Stromal cell of bone marrow (primary cell): ENCODE results near the gene MAPK1.
"Not testable (repeated sequence)": the region's sequence is repeated elsewhere in the genome, so short reads cannot be mapped to it uniquely, and the experiment has no call there.

Experiments
- DNase-seq: peaks from one replicate; pipeline ENCODE4 v3.0.0-alpha.2; 2012; ENCODE audit warnings: low read depth

Gene MAPK1

GRCh38 chr22:21845558-21846453 is 21.6 kb downstream of the MAPK1 start:
- no peak for DNase-seq

DNA sequence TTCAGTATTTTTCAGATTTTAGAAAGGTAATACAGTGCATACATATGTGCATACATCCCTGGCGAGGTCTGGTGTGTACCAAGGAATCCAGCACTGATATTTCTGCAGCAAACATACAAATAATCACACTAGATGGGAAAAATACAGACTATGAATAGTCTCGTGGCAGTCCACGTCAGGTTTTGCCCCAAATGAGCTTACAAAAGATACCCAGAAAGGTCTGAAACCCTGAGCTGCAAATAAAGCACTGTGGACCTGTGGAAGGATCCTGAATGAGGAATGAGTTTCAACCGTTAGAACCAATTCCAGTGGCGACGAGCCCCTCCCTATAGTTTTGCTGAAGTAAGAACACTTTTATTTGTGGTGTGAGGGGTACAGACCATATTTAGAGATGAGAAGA is 24.5 kb downstream of the MAPK1 start:
- DNase-seq = no peak

DNA sequence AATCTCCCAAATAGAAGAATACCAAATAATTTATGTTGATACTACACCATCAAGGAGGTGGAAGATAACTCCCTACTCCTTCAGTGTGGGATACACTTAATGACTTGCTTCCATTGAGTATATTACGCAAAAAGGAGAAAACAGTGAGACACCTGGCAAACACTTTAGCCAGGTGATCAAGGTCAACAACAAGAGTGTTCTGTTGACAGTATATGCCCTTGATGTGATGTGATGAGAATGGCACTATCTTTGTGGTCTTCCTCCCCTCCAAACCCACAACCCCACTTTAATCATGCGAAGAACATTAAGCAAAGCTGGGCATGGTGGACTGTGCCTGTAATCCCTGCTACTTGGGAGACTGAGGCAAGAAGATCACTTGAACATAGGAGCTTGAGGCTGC is 26.0 kb downstream of the MAPK1 start:
- DNase-seq = no peak

DNA sequence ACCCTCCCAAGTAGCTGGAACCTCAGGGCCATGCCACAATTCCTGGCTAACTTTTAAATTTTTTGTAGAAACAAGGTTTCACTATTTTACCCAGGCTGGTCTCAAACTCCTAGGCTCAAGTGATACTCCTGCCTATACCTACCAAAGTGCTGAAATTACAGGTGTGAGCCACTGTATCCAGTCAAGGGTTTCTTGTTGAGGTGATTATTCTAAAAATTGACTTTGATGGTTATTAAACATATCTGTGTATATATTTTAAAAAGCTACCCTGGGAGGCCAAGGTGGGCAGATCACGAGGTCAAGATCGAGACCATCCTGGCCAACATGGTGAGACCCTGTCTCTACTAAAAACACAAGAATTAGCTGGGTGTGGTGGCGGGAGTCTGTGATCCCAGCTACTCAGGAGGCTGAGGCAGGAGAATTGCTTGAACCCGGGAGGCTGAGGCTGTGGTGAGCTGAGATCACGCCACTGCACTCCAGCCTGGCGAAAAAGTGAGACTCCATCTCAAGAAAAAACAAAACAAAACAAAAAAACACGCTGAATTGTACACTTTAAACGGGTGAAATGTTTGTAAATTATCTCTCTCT is 27.1 kb downstream of the MAPK1 start:
- no peak for DNase-seq

GRCh38 chr22:21839765-21840140 is 27.7 kb downstream of the MAPK1 start:
- DNase-seq = no peak

DNA sequence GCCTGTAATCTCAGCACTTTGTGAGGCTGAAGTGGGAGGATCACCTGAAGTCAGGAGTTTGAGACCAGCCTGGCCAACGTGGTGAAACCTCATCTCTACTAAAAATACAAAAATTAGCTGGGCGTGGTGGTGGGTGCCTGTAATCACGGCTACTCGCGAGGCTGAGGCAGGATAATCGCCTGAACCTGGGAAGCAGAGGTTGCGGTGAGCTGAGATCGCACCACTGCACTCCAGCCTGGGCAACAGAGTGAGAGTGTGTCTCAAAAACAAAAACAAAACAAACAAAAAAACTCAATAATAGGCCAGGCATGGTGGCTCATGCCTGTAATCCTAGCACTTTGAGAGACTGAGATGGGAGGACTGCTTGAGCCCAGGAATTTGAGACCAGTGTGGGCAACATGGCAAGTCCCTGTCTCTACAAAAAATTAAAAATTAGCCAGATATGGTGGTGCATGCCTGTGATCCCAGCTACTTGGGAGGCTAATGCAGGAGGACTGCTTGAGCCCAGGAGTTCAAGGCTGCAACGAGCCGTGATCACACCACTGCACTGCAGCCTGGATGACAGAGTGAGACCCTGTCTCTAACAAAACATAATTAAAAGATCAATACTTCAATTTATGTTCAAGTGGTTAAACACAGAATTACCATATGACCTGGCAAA is 28.2 kb downstream of the MAPK1 start:
- not testable (repeated sequence) for DNase-seq

- DNase-seq = peak; percentile 76
Observed at GRCh38 chr22:21837248-21837979, 30.0 kb downstream of the MAPK1 start.

GRCh38 chr22:21836486-21836885 is 31.0 kb downstream of the MAPK1 start:
- DNase-seq = not testable (repeated sequence)

DNA sequence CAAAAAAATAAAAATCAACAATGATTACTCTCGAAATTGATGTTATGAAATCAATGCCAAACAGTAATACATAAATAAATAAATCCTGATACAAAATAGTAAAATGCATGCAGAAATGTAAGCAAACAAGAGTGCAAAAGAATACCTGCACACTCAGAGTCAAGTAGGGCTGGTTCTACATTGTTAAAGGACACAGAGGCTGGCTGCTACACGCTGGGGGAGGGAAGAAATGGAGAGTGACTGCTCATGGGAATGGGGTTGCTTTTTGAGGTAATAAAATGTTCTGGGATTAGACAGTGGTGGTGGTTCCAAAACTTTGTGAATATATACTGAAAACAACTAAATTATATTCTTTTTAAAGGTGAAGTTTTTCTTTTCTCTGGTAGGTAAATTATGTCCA is 32.1 kb downstream of the MAPK1 start:
- no peak for DNase-seq

- no peak for DNase-seq
Observed at GRCh38 chr22:21834869-21835268, 32.6 kb downstream of the MAPK1 start.

DNA sequence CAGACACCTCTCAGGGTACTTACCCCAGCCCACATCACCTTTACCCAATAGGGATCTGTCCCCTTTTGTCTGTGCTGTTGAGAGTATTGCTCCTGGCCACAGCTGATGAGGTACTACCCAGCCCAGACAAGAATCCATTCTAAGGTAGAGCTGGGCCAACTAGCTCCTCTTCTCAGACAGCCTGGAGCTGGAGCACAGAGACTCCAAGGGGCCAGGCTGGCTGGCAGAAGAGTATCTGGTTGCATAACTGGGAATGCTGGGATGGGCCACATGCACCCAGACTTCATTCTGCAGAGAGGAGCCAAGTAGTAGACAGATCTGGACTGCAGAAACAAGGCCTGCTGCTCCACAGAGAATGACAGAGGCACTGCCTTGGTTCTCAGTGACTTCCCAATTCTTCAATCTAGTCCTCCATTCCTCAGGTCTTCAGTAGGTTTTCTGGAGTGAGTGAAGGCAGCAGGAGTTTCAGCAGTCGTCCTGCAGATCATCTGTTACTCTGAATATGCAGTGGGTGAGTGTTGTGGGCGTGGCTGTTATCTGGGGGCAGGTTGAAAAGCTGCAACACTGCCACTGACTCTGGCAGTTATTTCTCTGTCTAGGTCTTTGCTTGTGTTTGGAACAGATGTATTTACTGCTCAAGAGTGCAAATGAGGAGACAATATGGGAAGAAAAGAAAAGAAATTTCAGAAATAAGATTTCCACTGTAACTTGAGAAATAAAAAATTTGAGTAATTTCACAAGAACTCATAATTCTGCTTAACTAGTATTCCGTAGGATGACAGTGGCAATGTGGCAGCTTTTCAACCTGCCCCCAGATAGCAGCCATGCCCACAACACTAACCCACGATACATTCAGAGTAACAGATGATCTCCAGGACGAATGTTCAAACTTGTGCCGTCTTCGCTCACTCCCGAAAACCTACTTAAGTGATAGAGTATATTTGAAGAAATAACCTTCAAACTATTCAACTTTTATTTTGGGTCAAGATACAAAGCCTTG is 34.9 kb downstream of the MAPK1 start:
- no peak for DNase-seq

DNA sequence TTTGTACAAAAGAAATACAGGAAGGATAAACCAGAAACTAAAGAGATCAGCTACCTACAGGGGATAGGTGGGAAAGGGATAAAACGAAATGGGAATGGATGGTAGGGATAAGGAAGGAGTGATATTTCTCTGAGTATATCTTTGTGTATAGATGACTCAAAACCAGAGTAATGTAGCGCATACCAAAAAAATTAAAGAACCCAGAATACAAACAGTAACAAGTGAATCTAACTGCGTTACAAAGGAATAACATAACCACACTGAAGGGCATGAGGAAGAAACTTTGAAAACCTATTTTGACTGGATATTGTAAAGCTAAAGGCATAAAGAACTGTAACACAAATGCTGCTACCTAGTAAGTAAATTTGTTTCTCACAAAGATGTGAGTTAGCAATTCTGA is 37.9 kb downstream of the MAPK1 start:
- DNase-seq = no peak

DNA sequence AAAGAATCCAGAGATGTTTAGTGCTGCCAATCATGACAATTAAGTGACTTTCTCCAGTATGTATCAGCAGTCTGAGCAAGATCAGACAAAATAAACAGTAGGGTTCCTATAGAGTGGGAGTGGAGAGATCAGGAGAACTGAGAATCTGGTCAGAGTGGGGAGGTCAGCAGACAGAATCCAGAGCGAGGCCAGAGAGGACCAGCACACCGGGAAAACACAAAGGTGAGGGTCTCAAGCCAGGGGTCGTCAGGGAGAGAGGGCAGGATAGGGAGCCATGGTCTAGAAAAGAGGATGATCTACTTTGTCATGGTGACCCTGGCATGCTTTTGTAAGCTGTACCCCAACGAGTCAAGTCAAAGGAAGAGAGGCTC is 39.2 kb downstream of the MAPK1 start:
- DNase-seq = no peak

GRCh38 chr22:21827628-21828267 is 39.7 kb downstream of the MAPK1 start:
- DNase-seq = no peak

DNA sequence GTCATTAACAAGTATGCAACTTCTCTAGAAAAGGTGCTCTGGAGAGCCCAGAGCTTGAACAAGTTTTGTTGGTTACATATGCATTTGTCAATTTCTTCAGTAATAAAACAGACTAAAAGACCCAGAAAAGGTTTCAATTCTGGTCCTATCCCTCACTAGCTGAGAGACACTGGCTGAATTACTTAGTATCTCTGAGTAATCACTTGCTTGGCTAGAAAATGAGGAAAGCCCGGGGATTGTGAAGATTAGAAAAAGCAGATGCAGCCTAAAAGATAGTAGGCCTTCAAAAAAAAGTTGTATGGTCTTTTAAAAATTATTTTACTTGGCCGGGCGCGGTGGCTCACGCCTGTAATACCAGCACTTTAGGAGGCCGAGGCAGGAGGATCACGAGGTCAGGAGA is 41.2 kb downstream of the MAPK1 start:
- DNase-seq = no peak

DNA sequence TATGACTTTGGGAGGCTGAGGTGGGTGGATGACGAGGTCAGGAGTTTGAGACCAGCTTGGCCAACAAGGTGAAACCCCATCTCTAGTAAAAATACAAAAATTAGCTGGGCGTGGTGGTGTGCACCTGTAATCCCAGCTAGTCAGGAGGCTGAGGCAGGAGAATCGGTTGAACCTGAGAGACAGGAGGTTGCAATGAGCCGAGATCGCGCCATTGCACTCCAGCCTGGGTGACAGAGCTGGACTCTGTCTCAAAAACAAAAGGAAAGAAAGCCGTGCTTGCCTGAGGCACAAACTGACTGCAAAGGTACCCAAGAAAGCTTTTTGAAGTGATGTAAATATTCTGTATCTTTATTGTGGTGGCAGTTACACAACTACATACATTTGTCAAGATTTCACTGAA is 42.5 kb downstream of the MAPK1 start:
- not testable (repeated sequence) for DNase-seq

DNA sequence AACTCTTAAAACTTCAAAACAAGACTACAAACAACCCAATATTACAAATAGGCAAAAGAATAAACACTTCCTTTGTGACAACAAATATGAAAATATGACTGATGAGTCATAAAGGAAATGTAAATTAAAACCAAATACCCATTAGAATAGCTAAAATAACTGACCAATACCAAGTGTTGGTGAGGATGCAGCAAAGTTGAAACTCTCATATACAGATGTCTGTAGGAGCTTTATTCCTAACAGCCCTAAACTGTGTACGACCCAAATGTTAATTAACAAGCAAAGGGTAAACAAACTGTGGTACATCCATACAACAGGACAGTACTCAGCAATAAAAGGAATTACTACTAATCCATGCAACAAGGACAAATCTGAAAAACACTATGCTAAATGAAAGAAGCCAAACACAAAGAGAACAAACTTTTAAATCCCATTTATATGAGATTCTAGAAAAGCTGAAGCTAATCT is 43.0 kb downstream of the MAPK1 start:
- no peak for DNase-seq

GRCh38 chr22:21823740-21824444 is 43.6 kb downstream of the MAPK1 start:
- DNase-seq = no peak

- no peak for DNase-seq
Observed at GRCh38 chr22:21819183-21819770, 48.2 kb downstream of the MAPK1 start.
